ENCODE data around the gene ALPP.
"Not testable (repeated sequence)": the region's sequence is repeated elsewhere in the genome, so short reads cannot be mapped to it uniquely, and the experiment has no call there.

Gene ALPP

DNA sequence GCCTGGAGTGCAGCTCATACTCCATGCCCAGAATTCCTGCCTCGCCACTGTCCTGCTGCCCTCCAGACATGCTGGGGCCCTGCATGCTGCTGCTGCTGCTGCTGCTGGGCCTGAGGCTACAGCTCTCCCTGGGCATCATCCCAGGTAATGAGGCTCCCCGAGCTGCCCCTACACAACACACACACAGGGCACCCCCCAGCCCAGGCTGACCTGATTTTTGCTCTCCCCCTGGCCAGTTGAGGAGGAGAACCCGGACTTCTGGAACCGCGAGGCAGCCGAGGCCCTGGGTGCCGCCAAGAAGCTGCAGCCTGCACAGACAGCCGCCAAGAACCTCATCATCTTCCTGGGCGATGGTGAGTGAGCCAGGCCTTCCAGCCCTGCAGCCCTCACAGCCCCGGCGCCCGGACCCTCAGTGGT, at the start of gene ALPP:
Gene ALPP (plus strand): TSS at position 17 of the 417 bp plus-strand sequence. CDS start 52 bp downstream, at position 69.
- not testable (repeated sequence) for DNase-seq (ENCODE audit: low read depth)

DNA sequence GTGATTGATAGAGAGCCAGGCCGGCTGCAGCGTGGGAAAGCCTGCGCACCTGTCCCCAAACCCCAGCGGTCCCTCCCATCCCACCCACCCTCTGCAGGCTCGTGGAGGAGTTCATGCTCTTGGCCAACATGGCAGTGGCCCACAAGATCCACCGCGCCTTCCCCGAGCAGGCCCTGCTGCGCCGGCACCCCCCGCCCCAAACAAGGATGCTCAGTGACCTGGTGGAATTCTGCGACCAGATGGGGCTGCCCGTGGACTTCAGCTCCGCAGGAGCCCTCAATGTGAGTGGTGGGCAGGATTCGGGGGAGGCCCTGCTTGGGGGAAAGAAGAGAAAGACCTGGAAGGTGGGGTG, 48.9 kb upstream of the ALPP start:
- no peak for DNase-seq (ENCODE audit: low read depth)

DNA sequence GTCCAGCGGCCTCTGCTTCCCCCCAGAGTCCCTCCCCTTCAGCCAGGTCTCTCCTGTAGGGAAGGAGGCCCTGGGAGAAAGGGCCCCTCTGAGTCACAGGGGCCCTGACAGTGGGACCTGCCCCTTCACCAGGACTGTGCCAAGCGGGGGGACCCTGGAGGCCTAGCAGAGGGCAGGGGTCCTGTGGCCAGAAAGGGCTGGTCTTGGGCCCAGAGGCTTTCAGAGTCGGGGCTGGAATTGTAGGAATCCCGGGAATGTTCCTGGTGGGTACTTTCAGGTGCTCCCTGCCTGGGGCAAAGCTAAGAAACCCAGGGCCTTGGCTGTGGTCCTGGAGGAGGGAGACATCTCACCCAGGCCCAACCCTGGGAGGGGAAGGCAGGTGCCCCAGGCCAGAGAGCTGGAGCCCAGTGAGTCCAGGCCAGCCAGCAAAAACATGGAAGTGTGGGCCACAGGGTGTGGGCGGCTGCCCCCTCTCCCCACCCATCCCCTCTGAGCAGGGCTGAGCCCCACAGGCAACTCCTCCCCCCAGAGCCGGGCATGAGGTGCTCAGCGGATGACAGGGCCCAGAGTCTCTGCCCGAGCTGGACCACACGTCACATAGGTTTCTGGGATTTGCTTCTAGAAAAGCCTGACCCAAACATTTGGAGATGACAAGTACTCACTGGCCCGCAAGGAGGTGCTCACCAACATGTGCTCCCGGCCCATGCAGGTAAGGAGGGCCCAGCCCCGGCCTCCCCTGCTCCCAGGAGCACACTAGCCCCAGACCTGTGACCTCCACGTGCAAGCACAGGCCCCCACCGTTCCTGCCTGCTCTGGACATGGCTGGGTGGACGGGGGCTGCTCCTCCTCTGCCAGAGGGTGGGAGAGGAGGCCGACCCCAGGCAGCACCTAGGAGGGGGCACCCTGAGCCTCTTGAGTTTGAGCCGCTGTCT, 48.2 kb upstream of the ALPP start:
- no peak for DNase-seq (ENCODE audit: low read depth)

DNA sequence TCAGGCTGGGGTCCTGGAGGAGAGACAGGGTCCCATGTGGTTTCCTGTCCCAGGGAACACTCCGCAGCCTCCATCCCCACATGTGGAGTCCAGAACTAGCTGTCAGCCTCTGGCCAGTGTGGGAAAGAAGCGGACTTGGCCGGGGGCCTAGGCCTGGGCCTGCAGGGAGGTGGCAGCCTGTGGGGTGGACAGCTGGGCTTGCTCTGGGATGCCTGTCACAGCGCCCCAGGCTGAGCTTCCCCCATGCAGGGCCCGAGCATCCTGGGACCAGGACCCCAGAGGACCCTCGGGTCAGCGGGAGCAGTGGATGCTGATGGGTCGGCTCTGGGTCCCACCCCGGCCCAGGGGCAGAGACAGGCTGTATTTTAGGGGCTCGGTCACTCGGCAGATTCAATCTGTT, 47.5 kb upstream of the ALPP start:
- not testable (repeated sequence) for DNase-seq (ENCODE audit: low read depth)

DNA sequence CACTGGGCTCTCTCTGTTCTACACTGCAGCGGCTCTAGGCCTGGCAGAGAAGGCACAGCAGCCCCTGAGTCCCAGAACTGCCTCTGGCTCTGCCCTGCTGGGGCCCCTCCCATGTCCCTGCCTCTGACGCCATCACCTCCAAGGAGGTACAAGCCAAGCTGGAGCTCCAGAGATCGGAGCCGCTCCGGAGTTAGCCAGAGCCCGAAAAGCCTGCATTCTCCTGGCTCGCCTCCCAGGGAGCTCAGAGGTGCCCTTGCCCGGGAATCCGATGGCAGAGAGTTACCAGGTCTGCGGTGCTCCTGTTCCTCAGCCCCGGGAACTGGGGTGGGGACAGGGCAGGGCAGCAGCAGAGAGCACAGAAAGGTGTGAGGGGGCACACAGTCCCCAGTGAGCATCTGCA, 46.9 kb upstream of the ALPP start:
- DNase-seq (ENCODE audit: low read depth) = not testable (repeated sequence)

DNA sequence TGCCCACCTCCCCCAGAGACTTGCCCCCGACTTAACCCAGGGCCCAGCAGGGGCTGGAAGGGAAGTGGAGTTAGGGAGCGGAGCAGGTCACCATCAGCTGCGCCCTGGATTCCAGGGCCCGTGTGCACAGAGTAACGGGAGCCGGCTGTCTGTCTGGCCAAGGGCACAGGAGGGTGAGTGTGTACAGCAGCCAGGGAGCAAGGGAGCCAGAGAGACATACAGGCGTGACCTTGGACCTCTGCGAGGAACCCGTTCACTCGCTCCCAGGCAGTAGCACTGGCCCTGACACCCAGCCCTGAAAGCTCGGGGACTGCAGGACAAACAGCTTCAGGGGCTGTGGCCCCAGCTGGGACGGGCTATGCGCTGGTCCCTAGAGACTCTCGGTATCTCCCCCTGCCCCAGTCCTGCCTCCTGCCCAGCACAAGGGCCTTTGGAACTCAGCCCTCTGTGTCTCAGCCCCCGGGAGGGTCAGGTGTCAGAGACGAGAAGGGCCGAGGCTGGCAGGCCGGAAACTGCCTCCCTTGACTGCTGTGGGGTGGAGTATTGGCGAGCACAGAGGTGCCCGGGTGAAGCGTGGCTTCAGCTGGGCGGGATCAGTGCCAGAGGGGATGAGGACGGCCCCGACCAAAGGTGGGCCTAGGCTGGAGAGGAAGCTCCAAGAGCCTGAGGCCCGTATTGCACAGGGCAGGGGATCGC, 46.2 kb upstream of the ALPP start:
- DNase-seq (ENCODE audit: low read depth) = not testable (repeated sequence)

DNA sequence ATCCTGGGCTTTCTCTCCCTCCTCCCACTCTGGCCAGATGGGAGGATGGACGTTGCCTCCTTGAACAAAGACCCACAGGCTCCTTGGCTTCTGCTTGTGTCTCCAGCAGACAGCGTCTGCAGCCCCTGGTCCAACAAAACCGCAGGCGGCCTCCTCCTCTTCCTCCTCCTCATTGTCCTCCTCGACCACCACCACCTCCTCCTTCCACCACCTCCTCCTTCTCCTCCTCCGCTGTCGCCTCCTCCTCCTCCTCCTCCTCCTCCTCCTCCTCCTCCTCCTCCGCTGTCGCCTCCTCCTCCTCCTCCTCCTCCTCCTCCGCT, 45.7 kb upstream of the ALPP start:
- no peak for DNase-seq (ENCODE audit: low read depth)

DNA sequence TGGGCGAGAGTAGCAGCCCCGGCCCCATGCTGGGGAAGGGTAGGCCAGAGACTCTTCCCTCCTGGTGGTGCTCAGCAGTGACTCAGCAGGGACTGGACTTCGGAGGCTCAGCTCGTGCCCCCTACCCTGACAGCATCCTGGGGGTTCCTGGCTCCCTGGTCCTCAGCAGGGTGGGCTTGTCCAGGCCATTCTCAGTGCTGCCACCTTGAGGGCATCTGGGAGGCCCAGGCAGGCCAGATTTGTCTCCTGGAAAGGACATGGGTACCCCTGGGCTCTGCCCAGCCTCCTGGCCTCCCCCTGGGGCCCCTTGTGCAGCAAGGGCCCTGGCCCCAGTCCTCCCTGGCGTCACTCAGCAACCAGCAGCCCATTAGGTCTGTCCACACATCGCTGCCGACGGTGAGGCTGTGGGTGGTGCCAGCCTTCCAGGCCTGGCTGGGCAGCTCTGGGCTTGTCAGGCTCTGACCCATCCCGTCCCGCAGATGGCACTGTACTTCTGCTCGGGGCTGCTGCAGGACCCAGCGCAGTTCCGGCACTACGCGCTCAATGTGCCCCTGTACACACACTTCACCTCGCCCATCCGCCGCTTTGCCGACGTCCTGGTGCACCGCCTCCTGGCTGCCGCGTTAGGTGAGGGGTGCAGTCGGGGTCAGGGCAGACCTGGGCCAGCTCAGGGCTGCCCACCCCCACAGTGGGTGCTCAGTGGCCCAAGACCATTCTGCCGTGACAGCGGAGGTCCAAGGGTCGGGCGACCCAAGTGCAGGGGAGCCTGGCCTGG, 45.0 kb upstream of the ALPP start:
- DNase-seq (ENCODE audit: low read depth) = no peak

DNA sequence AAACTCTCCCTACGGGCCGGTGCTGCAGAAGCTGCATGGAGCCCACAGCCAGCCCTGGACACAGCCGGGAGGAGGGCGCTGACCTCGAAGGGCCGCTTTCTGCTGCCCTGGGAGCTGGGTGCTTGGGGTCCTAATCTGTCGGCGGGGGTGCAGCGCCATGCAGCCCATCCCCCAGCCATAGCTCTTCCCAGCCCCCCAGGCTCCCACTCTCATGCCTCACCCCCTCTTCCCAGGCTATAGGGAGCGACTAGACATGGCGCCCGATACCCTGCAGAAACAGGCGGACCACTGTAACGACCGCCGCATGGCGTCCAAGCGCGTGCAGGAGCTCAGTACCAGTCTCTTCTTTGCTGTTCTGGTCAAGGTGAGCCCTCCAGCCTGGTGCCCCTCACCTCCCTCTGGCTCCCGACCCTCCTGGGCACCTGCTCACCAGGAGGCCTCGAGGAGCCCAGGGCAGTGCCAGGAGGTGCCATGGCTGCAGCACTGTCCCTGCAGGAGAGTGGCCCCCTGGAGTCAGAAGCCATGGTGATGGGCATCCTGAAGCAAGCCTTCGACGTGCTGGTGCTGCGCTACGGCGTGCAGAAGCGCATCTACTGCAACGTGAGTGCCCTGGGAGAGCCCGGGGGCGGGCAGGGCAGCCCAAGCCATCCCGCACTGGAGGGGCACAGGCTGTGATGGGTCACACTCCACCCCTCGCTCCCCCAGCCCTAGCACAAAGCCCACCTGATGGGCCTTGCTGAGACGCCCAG, 44.2 kb upstream of the ALPP start:
- DNase-seq (ENCODE audit: low read depth) = not testable (repeated sequence)

DNA sequence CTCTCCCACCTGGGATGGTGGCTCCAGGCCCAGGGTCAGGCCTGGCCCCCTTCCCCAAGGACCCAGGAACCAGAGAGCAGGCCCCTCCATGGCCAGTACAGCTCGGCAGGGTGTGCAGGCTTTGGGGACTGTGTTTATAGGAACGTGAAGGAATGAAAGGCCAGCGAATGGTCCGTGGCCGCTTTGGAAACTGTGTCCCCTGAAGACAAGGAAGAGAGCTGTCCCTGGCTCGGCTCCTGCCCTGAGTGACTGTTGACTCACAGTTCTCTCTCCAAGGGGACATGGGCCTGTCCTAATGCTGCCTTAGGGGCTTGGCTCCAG, 43.7 kb upstream of the ALPP start:
- not testable (repeated sequence) for DNase-seq (ENCODE audit: low read depth)

DNA sequence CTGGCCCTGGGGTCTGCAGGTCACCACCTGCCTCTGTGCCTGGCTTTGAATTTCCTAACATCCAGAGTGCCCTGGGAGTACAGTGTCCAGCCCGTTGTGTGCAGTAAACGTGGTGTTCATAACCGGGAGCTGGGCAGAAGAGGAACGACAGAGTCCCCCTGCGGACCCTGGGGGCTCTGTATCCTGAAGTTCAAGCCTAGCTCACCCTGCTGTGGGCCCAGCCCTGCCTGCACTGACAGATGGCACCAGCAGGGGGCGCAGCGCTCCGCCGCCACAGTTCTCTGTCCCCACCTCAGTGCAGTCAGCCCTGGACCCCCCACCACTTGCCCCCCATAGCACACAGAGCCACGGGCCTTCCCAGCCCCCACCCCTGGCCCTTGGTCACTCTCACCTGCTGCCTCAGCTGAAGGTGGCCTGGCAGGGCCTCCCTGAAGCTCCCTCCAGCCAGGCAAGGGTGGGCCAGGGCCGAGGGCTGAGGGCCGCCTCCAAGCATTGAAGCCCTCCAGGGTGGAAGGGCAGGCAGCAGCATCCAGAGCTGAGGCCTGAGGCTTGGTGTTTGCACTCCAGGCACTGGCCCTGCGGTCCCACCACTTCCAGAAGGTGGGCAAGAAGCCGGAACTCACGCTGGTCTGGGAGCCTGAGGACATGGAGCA, 43.2 kb upstream of the ALPP start:
- not testable (repeated sequence) for DNase-seq (ENCODE audit: low read depth)

DNA sequence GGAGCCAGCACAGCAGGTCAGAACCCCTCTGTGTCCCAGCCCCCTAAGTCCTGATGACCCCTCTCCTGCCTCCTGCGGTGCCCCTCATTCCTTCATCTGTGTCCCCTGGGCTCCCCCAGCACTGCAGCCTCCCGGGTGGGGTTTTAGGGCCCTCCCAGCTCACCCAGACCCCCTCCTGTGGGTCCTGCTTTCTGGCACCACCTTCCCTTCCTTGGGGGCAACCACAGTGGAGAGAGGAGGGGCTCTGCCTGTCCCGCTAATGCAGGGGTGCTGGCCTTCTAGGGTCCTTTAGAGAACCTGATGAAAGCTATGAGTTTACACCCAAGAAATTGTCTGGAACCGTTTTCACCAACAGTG, 42.7 kb upstream of the ALPP start:
- DNase-seq (ENCODE audit: low read depth) = no peak

DNA sequence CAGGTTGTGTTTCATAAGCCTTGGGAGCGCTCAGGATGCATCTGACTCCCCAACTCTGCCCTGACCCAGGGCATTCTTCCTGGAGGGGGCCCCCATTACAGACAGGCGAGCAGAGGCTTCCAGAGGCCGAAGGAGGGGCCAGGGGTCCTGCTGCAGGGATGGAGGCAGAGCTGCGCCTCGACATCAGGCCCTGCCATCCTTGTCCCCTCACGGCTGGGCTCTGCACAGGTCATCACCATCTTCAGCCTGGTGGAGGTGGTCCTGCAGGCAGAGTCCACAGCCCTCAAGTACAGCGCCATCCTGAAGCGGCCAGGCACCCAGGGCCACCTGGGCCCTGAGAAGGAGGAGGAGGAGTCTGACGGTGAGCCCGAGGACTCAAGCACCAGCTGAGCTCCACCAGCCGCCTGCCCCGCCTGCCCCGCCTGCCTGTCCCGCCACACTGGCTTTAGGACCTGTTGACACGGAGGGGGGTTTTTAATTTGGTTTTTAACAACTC, 42.3 kb upstream of the ALPP start:
- DNase-seq (ENCODE audit: low read depth) = no peak

DNA sequence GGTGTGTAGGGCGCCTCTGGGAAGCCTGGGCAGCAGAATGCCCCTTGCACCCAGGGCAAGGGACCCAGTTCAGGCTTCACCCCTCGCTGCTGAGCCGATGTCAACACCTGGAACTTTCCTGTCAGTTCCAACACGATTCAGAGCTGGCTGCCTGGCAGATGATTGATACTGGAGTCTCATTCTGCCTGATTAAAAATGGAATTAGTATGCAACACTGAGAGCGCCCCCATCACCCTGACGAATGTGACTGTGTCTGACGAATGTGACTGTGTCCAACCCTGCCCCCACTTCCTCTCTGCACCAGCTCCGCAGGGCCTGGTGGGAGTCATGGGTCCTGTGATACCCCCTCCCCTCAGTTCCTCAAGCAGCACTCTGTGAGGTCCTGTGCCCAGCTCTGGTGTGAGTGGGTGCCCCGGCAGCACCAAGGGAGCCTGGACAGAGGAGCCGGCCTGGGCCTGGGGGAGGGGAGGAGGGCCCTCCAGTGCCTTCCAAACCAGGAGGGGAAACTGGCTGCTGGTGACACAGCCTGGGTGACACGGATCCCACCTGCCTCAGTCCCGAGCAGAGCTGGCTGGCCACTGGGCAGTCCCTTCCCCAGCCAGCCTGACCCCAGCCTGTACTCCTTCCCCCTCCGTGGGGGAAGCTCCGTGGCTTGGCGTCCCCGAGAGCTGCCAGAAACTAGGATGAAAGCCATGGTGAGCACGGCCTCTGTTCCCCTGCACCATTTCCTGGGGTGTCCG, 41.4 kb upstream of the ALPP start:
- no peak for DNase-seq (ENCODE audit: low read depth)

DNA sequence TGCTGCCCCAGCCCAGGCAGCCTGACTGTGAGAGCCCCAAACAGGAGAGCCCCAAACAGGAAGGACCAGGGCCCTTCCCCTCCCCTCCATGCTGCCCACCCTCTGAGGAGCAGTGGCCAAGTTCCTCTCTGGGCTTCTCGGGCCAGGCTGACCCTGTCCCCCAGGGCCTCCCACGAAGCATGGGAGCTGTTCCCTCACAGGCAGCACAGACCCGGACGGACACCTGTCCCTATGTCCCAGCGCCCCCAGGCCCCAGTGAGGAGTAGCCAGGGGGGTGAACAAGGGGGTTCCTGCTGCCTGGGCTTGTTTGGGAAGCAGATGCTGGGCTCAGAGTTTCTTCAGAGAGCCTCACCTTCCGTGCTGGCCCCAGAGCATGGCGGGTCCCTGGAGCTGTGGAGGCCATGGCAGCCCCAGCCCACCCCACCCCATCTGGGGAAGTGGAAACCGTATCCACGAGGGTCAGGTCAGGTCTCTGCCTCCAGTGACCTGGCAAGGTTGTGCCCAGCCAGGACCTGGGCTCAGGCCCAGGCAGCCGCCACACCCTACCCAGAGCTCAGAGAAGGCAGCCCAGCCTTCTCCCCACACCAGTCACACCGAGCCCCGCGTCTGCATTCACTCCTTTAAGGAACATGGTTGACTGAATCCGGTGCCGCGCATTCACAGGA, 40.3 kb upstream of the ALPP start:
- not testable (repeated sequence) for DNase-seq (ENCODE audit: low read depth)

DNA sequence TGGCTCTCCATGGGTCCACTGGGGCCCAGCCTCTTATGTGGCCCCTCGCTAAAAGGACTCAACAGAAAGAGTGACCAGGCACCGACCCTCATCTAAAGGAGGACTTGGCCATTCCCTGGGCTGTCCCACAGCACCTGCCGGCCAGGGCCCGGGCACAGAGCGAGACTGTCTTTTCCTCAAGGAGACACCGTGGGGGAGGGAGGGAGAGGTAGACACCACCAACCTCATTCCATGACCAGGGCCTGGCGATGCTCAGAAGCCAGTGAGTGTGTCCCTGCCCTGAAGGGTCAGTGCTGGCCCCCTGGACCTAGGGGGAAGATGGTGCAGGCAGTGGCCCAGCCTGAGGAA, 39.8 kb upstream of the ALPP start:
- DNase-seq (ENCODE audit: low read depth) = no peak

DNA sequence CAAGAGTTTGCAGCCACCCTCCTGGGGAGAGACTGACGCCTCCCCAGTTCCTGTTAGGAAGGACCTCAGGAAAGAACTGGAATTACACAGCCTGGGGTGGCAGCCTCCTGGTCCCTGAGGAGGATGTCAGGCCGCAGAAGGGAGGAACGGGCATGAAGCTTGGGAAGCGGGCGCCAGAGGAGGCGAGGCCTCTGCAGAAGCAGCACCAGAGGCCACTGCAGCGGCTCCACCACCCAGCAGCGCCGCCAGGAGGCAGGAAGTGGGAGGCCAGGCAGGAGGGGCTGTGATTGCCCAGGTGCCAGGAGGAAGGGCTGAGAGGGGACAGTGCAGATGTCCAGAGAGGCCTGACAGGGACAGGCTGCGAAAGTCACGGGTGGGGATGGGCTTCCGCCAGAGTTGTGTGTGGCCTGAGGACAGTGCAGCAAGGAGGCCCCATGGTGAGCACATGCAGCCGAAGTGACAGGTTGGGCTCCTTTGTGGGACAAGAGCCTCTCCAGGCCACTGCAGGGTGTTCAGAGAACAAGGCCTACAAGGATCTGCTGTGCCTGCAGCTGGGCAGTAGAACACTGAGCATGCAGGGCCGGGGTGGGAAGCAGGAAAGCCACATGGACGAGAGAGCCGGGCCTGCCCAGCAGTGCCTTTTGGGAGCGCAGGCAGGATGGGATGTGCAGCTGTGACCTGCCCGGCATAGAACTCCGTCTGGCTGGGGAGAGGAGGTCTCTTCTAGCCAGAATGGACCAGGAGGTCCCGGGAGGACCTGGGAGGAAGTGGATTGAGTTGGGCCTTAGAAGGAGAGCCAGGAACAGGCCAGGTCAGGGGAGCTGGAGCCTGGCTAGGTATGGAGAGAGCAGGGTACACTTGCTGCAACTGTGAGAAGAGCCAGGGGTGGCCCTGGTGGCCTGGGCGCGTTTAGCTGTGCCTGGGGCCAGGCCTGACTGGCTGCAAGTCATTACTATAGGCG, 39.1 kb upstream of the ALPP start:
- no peak for DNase-seq (ENCODE audit: low read depth)

DNA sequence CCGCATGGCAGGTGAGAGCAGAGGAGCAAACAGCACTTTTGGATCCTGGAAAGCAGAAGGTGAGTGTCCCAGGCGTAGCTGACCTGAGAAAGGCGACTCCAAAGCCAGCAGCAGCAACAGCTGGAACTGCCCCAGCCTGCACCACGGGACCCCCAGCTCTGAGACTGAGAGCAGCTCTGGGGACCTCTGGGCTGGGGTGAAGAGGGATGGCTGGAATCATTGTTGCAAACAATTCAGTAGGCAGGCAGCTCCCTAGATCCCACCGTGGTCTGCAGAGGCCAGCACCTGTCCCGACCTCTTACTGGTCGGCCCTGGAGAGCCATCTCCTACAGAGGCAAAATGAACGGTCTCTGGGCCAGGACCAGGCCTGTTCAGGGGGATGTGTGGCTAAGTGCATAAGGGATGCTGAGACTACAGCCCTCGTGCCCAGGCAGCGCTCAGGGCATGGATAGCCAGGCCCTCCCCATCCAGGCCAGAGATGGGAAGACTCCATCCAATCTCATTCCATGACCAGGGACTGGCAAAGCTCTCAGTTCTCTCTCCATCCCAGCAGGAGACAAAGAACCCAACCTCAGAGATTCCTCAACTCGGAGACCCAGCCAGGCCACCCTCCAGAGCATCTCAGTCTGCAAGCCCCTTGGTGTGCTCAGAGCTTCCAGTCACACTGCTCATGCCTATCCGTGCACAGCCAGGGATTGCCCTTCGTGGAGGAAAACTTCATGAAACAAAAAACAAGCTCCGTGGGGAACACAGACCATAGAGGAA, 38.2 kb upstream of the ALPP start:
- no peak for DNase-seq (ENCODE audit: low read depth)
